ENCODE data around the gene YLPM1.

YLPM1 gene

GRCh38 chr14:74865156-74865555, 102.0 kb downstream of the YLPM1 start:
- H3K36me3 ChIP-seq (ENCODE audit: control insufficient read depth in 1 of 2, insufficient read depth in 2 of 2, low read depth in 1 of 2, low read length in 2 of 2), result no peaks in the 10 kb centered on the region
- 85% methylated on average over 3 of the region's 5 CpGs for WGBS
- DNase-seq, result no peak
- H3K23ac ChIP-seq (ENCODE audit: low read length in 2 of 2), result no peak overlapping the region
- H3K27ac ChIP-seq (ENCODE audit: low read length, poor library complexity, severe bottlenecking), result no peak overlapping the region
- no peak overlapping the region for H2AFZ ChIP-seq (ENCODE audit: low read depth, low read length)
- peaks cover 2 to 29% of the 10 kb centered on the region in 2 experiments for H3K27me3 ChIP-seq (ENCODE audit: control insufficient read depth in 1 of 2, insufficient read depth in 1 of 2, low read length in 2 of 2)
- H3K14ac ChIP-seq (ENCODE audit: low read length in 2 of 2), result no peak overlapping the region
- no peak overlapping the region for H3K9ac ChIP-seq (ENCODE audit: low read length)
- no peak overlapping the region for H2AK5ac ChIP-seq (ENCODE audit: low read length, severe bottlenecking)
- H2BK5ac ChIP-seq (ENCODE audit: low read depth, low read length, poor library complexity, severe bottlenecking), result no peak overlapping the region
- no peak overlapping the region for H2BK12ac ChIP-seq (ENCODE audit: low read length in 2 of 2)
- H3K4ac ChIP-seq (ENCODE audit: low read depth in 1 of 2, low read length in 2 of 2), result no peak overlapping the region
- H4K91ac ChIP-seq (ENCODE audit: low read length), result no peak overlapping the region
- no peak overlapping the region for H2BK15ac ChIP-seq (ENCODE audit: low read depth, poor library complexity, severe bottlenecking)
- no peaks in the 10 kb centered on the region for H3K79me1 ChIP-seq (replicated peaks; ENCODE audit: low read length, poor library complexity, severe bottlenecking)
- no peak overlapping the region for H3K4me2 ChIP-seq (ENCODE audit: low read length, poor library complexity, severe bottlenecking)
- H3K4me3 ChIP-seq (ENCODE audit: insufficient read depth in 1 of 2, low read depth in 1 of 2, low read length in 2 of 2), result no peak overlapping the region
- no peaks in the 10 kb centered on the region for H3K9me3 ChIP-seq (ENCODE audit: control insufficient read depth, low read length)
- no peak overlapping the region for H3K18ac ChIP-seq (ENCODE audit: low read depth in 1 of 2, low read length in 2 of 2)
- no peak overlapping the region for H4K8ac ChIP-seq (ENCODE audit: low read length)
- H3K4me1 ChIP-seq (ENCODE audit: control insufficient read depth, insufficient read depth, low read depth, low read length), result peaks cover 1% of the 10 kb centered on the region
- no peak overlapping the region for H2BK120ac ChIP-seq (ENCODE audit: low read depth, low read length)

- no peaks in the 10 kb centered on the region for H3K4me1 ChIP-seq (ENCODE audit: control insufficient read depth, insufficient read depth, low read depth, low read length)
- no peak overlapping the region for H2AK5ac ChIP-seq (ENCODE audit: low read length, severe bottlenecking)
- H3K9ac ChIP-seq (ENCODE audit: low read length), result no peak overlapping the region
- H3K27me3 ChIP-seq (ENCODE audit: control insufficient read depth in 1 of 2, insufficient read depth in 1 of 2, low read length in 2 of 2), result peaks cover 2 to 29% of the 10 kb centered on the region in 2 experiments
- H3K9me3 ChIP-seq (ENCODE audit: control insufficient read depth, low read length), result no peaks in the 10 kb centered on the region
- H3K14ac ChIP-seq (ENCODE audit: low read length in 2 of 2), result no peak overlapping the region
- no peak overlapping the region for H2BK5ac ChIP-seq (ENCODE audit: low read depth, low read length, poor library complexity, severe bottlenecking)
- no peak overlapping the region for H3K4me3 ChIP-seq (ENCODE audit: insufficient read depth in 1 of 2, low read depth in 1 of 2, low read length in 2 of 2)
- no peak overlapping the region for H3K4me2 ChIP-seq (ENCODE audit: low read length, poor library complexity, severe bottlenecking)
- no peak overlapping the region for H2BK120ac ChIP-seq (ENCODE audit: low read depth, low read length)
- no peak overlapping the region for H3K23ac ChIP-seq (ENCODE audit: low read length in 2 of 2)
- H3K18ac ChIP-seq (ENCODE audit: low read depth in 1 of 2, low read length in 2 of 2), result no peak overlapping the region
- H3K27ac ChIP-seq (ENCODE audit: low read length, poor library complexity, severe bottlenecking), result no peak overlapping the region
- no peak overlapping the region for H4K8ac ChIP-seq (ENCODE audit: low read length)
- H3K36me3 ChIP-seq (ENCODE audit: control insufficient read depth in 1 of 2, insufficient read depth in 2 of 2, low read depth in 1 of 2, low read length in 2 of 2), result no peaks in the 10 kb centered on the region
- no peak overlapping the region for H3K4ac ChIP-seq (ENCODE audit: low read depth in 1 of 2, low read length in 2 of 2)
- DNase-seq, result no peak
- no peak overlapping the region for H4K91ac ChIP-seq (ENCODE audit: low read length)
- 96% methylated on average over 3 of the region's 3 CpGs for WGBS
- no peak overlapping the region for H2BK12ac ChIP-seq (ENCODE audit: low read length in 2 of 2)
- no peaks in the 10 kb centered on the region for H3K79me1 ChIP-seq (replicated peaks; ENCODE audit: low read length, poor library complexity, severe bottlenecking)
- no peak overlapping the region for H2BK15ac ChIP-seq (ENCODE audit: low read depth, poor library complexity, severe bottlenecking)
- no peak overlapping the region for H2AFZ ChIP-seq (ENCODE audit: low read depth, low read length)
Observed at GRCh38 chr14:74866708-74867389, 103.7 kb downstream of the YLPM1 start.

- Histone ChIP-seq H2AK5ac (ENCODE audit: low read length, severe bottlenecking) (no peak overlapping the region), H2BK120ac (ENCODE audit: low read depth, low read length) (no peak overlapping the region), H3K4me3 (ENCODE audit: insufficient read depth in 1 of 2, low read depth in 1 of 2, low read length in 2 of 2) (peak overlapping the region in 1 of 2 experiments; percentile 28), H2AFZ (ENCODE audit: low read depth, low read length) (no peak overlapping the region), H3K27me3 (ENCODE audit: control insufficient read depth in 1 of 2, insufficient read depth in 1 of 2, low read length in 2 of 2) (peaks cover 2 to 25% of the 10 kb centered on the region in 2 experiments), H3K9ac (ENCODE audit: low read length) (peak overlapping the region; percentile 29), H3K27ac (ENCODE audit: low read length, poor library complexity, severe bottlenecking) (no peak overlapping the region), H3K36me3 (ENCODE audit: control insufficient read depth in 1 of 2, insufficient read depth in 2 of 2, low read depth in 1 of 2, low read length in 2 of 2) (no peaks in the 10 kb centered on the region), H2BK5ac (ENCODE audit: low read depth, low read length, poor library complexity, severe bottlenecking) (no peak overlapping the region), H3K9me3 (ENCODE audit: control insufficient read depth, low read length) (no peaks in the 10 kb centered on the region), H3K4me2 (ENCODE audit: low read length, poor library complexity, severe bottlenecking) (no peak overlapping the region), H2BK15ac (ENCODE audit: low read depth, poor library complexity, severe bottlenecking) (no peak overlapping the region), H3K23ac (ENCODE audit: low read length in 2 of 2) (no peak overlapping the region), H4K91ac (ENCODE audit: low read length) (no peak overlapping the region), H3K4me1 (ENCODE audit: control insufficient read depth, insufficient read depth, low read depth, low read length) (no peaks in the 10 kb centered on the region), H3K14ac (ENCODE audit: low read length in 2 of 2) (no peak overlapping the region), H3K4ac (ENCODE audit: low read depth in 1 of 2, low read length in 2 of 2) (no peak overlapping the region), H3K18ac (ENCODE audit: low read depth in 1 of 2, low read length in 2 of 2) (no peak overlapping the region), H3K79me1 (replicated peaks; ENCODE audit: low read length, poor library complexity, severe bottlenecking) (no peaks in the 10 kb centered on the region), H2BK12ac (ENCODE audit: low read length in 2 of 2) (no peak overlapping the region), H4K8ac (ENCODE audit: low read length) (no peak overlapping the region)
- DNase-seq, result no peak
- 73% methylated on average over 3 of the region's 5 CpGs for WGBS
Observed at GRCh38 chr14:74867673-74868072, 104.6 kb downstream of the YLPM1 start.

GRCh38 chr14:74868739-74869138, 105.6 kb downstream of the YLPM1 start:
- Histone ChIP-seq H3K9me3 (ENCODE audit: control insufficient read depth, low read length) (no peaks in the 10 kb centered on the region), H3K23ac (ENCODE audit: low read length in 2 of 2) (no peak overlapping the region), H3K4me3 (ENCODE audit: insufficient read depth in 1 of 2, low read depth in 1 of 2, low read length in 2 of 2) (no peak overlapping the region), H2AK5ac (ENCODE audit: low read length, severe bottlenecking) (no peak overlapping the region), H3K4ac (ENCODE audit: low read depth in 1 of 2, low read length in 2 of 2) (no peak overlapping the region), H4K8ac (ENCODE audit: low read length) (no peak overlapping the region), H3K9ac (ENCODE audit: low read length) (no peak overlapping the region), H3K27ac (ENCODE audit: low read length, poor library complexity, severe bottlenecking) (no peak overlapping the region), H2BK15ac (ENCODE audit: low read depth, poor library complexity, severe bottlenecking) (no peak overlapping the region), H3K36me3 (ENCODE audit: control insufficient read depth in 1 of 2, insufficient read depth in 2 of 2, low read depth in 1 of 2, low read length in 2 of 2) (no peaks in the 10 kb centered on the region), H3K27me3 (ENCODE audit: control insufficient read depth in 1 of 2, insufficient read depth in 1 of 2, low read length in 2 of 2) (peaks cover 2 to 18% of the 10 kb centered on the region in 2 experiments), H3K79me1 (replicated peaks; ENCODE audit: low read length, poor library complexity, severe bottlenecking) (no peaks in the 10 kb centered on the region), H3K4me2 (ENCODE audit: low read length, poor library complexity, severe bottlenecking) (no peak overlapping the region), H3K14ac (ENCODE audit: low read length in 2 of 2) (no peak overlapping the region), H2BK120ac (ENCODE audit: low read depth, low read length) (no peak overlapping the region), H3K4me1 (ENCODE audit: control insufficient read depth, insufficient read depth, low read depth, low read length) (no peaks in the 10 kb centered on the region), H2BK5ac (ENCODE audit: low read depth, low read length, poor library complexity, severe bottlenecking) (no peak overlapping the region), H3K18ac (ENCODE audit: low read depth in 1 of 2, low read length in 2 of 2) (no peak overlapping the region), H4K91ac (ENCODE audit: low read length) (no peak overlapping the region), H2AFZ (ENCODE audit: low read depth, low read length) (no peak overlapping the region), H2BK12ac (ENCODE audit: low read length in 2 of 2) (no peak overlapping the region)
- no peak for DNase-seq
- 83% methylated on average over 1 of the region's 8 CpGs for WGBS

All from mesenchymal stem cell (in vitro differentiated cells and primary cell).